GM12801 (cell line): ENCODE data around the gene CHRM2.

Experiments used
- CTCF ChIP-seq: IDR thresholded peaks from one replicate; pipeline ENCODE4 v1.5.1; 2011; ENCODE audit warnings: control low read depth; ENCODE audit not compliant: insufficient read length; ENCODE audit errors: extremely low read depth

CHRM2 gene

GRCh38 chr7:137005873-137006272 lies 137.4 kb downstream of the CHRM2 start:
- no peak for TF ChIP-seq CTCF

GRCh38 chr7:137006293-137006692 lies 137.8 kb downstream of the CHRM2 start:
- TF ChIP-seq CTCF: no peak

GRCh38 chr7:137007001-137007694 lies 138.7 kb downstream of the CHRM2 start:
- TF ChIP-seq CTCF: no peak

- TF ChIP-seq CTCF: no peak
These were observed 141.0 kb downstream of the CHRM2 start for GRCh38 chr7:137009404-137009803.

GRCh38 chr7:137015015-137015414 lies 146.6 kb downstream of the CHRM2 start:
- no peak for TF ChIP-seq CTCF

- TF ChIP-seq CTCF: no peak
These were observed 148.8 kb downstream of the CHRM2 start for GRCh38 chr7:137017221-137017620.

GRCh38 chr7:137018468-137018867 lies 150.0 kb downstream of the CHRM2 start:
- TF ChIP-seq CTCF: no peak
